H9 (cell line): ENCODE data around the gene TMF1. TPM values are rescaled to one million over a fixed set of nuclear protein-coding genes. Genes with fewer than 3 reads are reported as not detected.

Source experiments
- DNase-seq: peaks from one replicate; pipeline ENCODE4 v3.0.0-alpha.2; 2017
- H2AFZ ChIP-seq: one replicate; pipeline ENCODE4 v1.6.1; 2013; ENCODE audit warnings: mild to moderate bottlenecking, low read length, control low read depth, moderate library complexity
- H2AK5ac ChIP-seq: 2 replicates; pipeline ENCODE4 v1.6.1; 2013; ENCODE audit warnings: low read length, control low read depth, mixed read lengths; ENCODE audit not compliant: insufficient read length
- H2BK120ac ChIP-seq: one replicate; pipeline ENCODE4 v1.6.1; 2013; ENCODE audit warnings: low read depth, mild to moderate bottlenecking, low read length, control low read depth, inconsistent platforms; ENCODE audit not compliant: poor library complexity, severe bottlenecking
- H2BK12ac ChIP-seq: 2 replicates; pipeline ENCODE4 v1.6.1; 2013; ENCODE audit warnings: low read length, control low read depth, mixed read lengths, low read depth; ENCODE audit not compliant: insufficient read length
- H2BK15ac ChIP-seq: 2 replicates; pipeline ENCODE4 v1.6.1; 2013; ENCODE audit warnings: low read depth, low read length, control low read depth
- H2BK20ac ChIP-seq: one replicate; pipeline ENCODE4 v1.6.1; 2013; ENCODE audit warnings: low read depth, mild to moderate bottlenecking, low read length, control low read depth, inconsistent platforms; ENCODE audit not compliant: poor library complexity, severe bottlenecking
- H2BK5ac ChIP-seq: 2 replicates; pipeline ENCODE4 v1.6.1; 2013; ENCODE audit warnings: low read length, control low read depth, mixed read lengths; ENCODE audit not compliant: insufficient read length
- H3K14ac ChIP-seq: 2 replicates; pipeline ENCODE4 v1.6.1; 2013; ENCODE audit warnings: low read length, control low read depth; ENCODE audit not compliant: insufficient read depth
- H3K18ac ChIP-seq: 2 replicates; pipeline ENCODE4 v1.6.1; 2013; ENCODE audit warnings: low read depth, mild to moderate bottlenecking, mixed read lengths, low read length, control low read depth; ENCODE audit not compliant: insufficient read length
- H3K23ac ChIP-seq: 2 replicates; pipeline ENCODE4 v1.6.1; 2013; ENCODE audit warnings: low read length, control low read depth, mixed read lengths, low read depth; ENCODE audit not compliant: insufficient read length
- H3K23me2 ChIP-seq: 2 replicates; pipeline ENCODE4 v1.6.1; 2013; ENCODE audit warnings: low read depth, mild to moderate bottlenecking, mixed read lengths, low read length, control low read depth; ENCODE audit not compliant: insufficient read length, poor library complexity, severe bottlenecking
- H3K27ac ChIP-seq: 2 replicates; pipeline ENCODE4 v1.5.1; 2013; ENCODE audit warnings: low read length, control low read depth, mixed read lengths, low read depth; ENCODE audit not compliant: insufficient read length
- H3K27me3 ChIP-seq: 2 replicates; pipeline ENCODE4 v1.6.1; 2013; ENCODE audit warnings: low read length, control low read depth, inconsistent platforms; ENCODE audit not compliant: insufficient read depth
- H3K4ac ChIP-seq: 2 replicates; pipeline ENCODE4 v1.6.1; 2013; ENCODE audit warnings: low read depth, mild to moderate bottlenecking, control low read depth, inconsistent platforms, low read length, moderate library complexity
- H3K4me1 ChIP-seq: 2 replicates; pipeline ENCODE4 v1.6.1; 2013; ENCODE audit warnings: low read length, control low read depth, inconsistent platforms; ENCODE audit not compliant: insufficient read depth
- H3K4me2 ChIP-seq: 2 replicates; pipeline ENCODE4 v1.6.1; 2013; ENCODE audit warnings: low read length, control low read depth, mixed read lengths; ENCODE audit not compliant: insufficient read length, insufficient read depth
- H3K56ac ChIP-seq: 2 replicates; pipeline ENCODE4 v1.6.1; 2013; ENCODE audit warnings: low read depth, mild to moderate bottlenecking, mixed read lengths, low read length, control low read depth; ENCODE audit not compliant: insufficient read length
- H3K79me1 ChIP-seq: 2 replicates; pipeline ENCODE4 v1.6.1; 2013; ENCODE audit warnings: low read depth, mild to moderate bottlenecking, moderate library complexity, low read length, control low read depth, inconsistent platforms; ENCODE audit not compliant: insufficient read depth, poor library complexity, severe bottlenecking
- H3K79me2 ChIP-seq: 2 replicates; pipeline ENCODE4 v1.6.1; 2013; ENCODE audit warnings: low read length, control low read depth, inconsistent platforms; ENCODE audit not compliant: insufficient read depth
- H3K9ac ChIP-seq: 2 replicates; pipeline ENCODE4 v1.6.1; 2013; ENCODE audit warnings: low read length, control low read depth, mixed read lengths; ENCODE audit not compliant: insufficient read length; ENCODE audit errors: extremely low read depth
- H3K9me3 ChIP-seq: one replicate; pipeline ENCODE4 v1.6.1; 2013; ENCODE audit warnings: low read depth, low read length, inconsistent platforms; ENCODE audit not compliant: control insufficient read depth
- H3T11ph ChIP-seq: one replicate; pipeline ENCODE4 v1.6.1; 2013; ENCODE audit warnings: mild to moderate bottlenecking, low read length, control low read depth, inconsistent platforms
- H4K20me1 ChIP-seq: one replicate; pipeline ENCODE4 v1.6.1; 2013; ENCODE audit not compliant: control insufficient read depth, insufficient read length, insufficient read depth
- H4K5ac ChIP-seq: 2 replicates; pipeline ENCODE4 v1.6.1; 2013; ENCODE audit warnings: low read depth, mild to moderate bottlenecking, mixed read lengths, low read length, control low read depth; ENCODE audit not compliant: insufficient read length
- H4K8ac ChIP-seq: replicated peaks from 2 replicates; pipeline ENCODE4 v1.6.1; 2013; ENCODE audit warnings: low read length, control low read depth, mixed read lengths, low read depth; ENCODE audit not compliant: insufficient read length
- H4K91ac ChIP-seq: 2 replicates; pipeline ENCODE4 v1.6.1; 2013; ENCODE audit warnings: low read depth, mild to moderate bottlenecking, moderate library complexity, mixed read lengths, low read length, control low read depth; ENCODE audit not compliant: insufficient read length
- H3K27ac Mint-ChIP-seq, 3 experiments: 2 replicates in 2 of 3; 3 replicates in 1 of 3; pipeline ENCODE4 v1.8.0; 2020 to 2021; ENCODE audit warnings: mixed read lengths in 3 of 3, mild to moderate bottlenecking in 1 of 3, moderate library complexity in 1 of 3
- H3K27me3 Mint-ChIP-seq: 2 replicates; pipeline ENCODE4 v1.8.0; 2021; ENCODE audit warnings: low read depth, mild to moderate bottlenecking, moderate library complexity, mixed read lengths
- H3K36me3 Mint-ChIP-seq, 3 experiments: 2 replicates in 2 of 3; 3 replicates in 1 of 3; pipeline ENCODE4 v1.8.0; 2020 to 2021; ENCODE audit warnings: low read depth in 3 of 3, mixed read lengths in 3 of 3; ENCODE audit not compliant: insufficient read depth in 1 of 3
- H3K4me1 Mint-ChIP-seq, 2 experiments: 2 replicates each; pipeline ENCODE4 v1.8.0; 2020; ENCODE audit warnings: mixed read lengths in 2 of 2
- H3K4me3 Mint-ChIP-seq, 2 experiments: 2 replicates in 1 of 2; 3 replicates in 1 of 2; pipeline ENCODE4 v1.8.0; 2020 to 2021; ENCODE audit warnings: mild to moderate bottlenecking in 2 of 2, mixed read lengths in 2 of 2, moderate library complexity in 1 of 2
- H3K9me3 Mint-ChIP-seq, 2 experiments: 2 replicates in 1 of 2; 3 replicates in 1 of 2; pipeline ENCODE4 v1.8.0; 2020; ENCODE audit warnings: mild to moderate bottlenecking in 2 of 2, mixed read lengths in 2 of 2, moderate library complexity in 1 of 2
- WGBS: extraction: QIAGEN DNeasy Blood & Tissue Kit; methylation state at CpG from one replicate; pipeline ENCODE4 v1.1.7; 2013; ENCODE audit warnings: missing lambda C conversion rate, low lambda C conversion rate, mixed read lengths; ENCODE audit not compliant: insufficient read length; ENCODE audit errors: extremely low coverage; 5-methylcytosine and 5-hydroxymethylcytosine counted together
- total RNA-seq: library from RNA; stranded (reverse); gene quantifications from 2 replicates; pipeline ENCODE4 v1.2.1, GENCODE V29; 2021
- TF ChIP-seq, protein P1 (sequence below): fragments of 200-600 bp; sonication (generic); conservative IDR thresholded peaks from 3 replicates; pipeline ENCODE4 v1.8.0; 2021; ENCODE audit warnings: antibody characterized with exemption, mild to moderate bottlenecking

The TMF1 gene
- total RNA-seq, 1 experiment from 2014 or later, result 21.9 TPM

DNA sequence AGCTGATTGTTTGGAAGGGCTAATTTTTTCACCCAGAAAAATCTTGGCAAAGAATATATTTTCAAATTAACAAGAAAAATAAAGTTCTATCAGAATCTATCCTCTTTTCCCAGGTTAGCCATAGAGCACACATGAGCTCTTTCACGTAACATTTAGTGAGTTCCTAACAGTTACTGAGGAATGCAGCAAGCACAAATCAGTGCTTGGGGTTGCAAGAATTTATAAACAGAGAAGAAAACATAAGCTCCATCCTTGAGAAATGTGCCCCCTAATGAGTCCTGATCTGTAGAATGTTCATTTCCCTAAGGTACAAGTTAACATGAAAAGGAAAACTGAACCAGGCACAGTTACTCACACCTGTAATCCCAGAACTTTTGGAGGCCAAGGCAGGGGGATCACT lies 52.5 kb downstream of the TMF1 start:
- Histone ChIP-seq H3T11ph (no peak overlapping the region), H3K27ac (no peak overlapping the region), H2BK12ac (no peak overlapping the region), H2BK15ac (no peak overlapping the region), H3K27me3 (no peaks in the 10 kb centered on the region), H2AK5ac (no peak overlapping the region), H3K23ac (no peak overlapping the region), H3K4me2 (no peak overlapping the region), H3K4me1 (no peaks in the 10 kb centered on the region), H4K5ac (no peak overlapping the region), H3K79me2 (no peaks in the 10 kb centered on the region), H2AFZ (no peak overlapping the region), H4K91ac (no peak overlapping the region), H3K4ac (no peak overlapping the region), H4K8ac (no peak overlapping the region), H3K56ac (no peak overlapping the region), H3K9ac (no peak overlapping the region), H2BK5ac (no peak overlapping the region), H3K23me2 (no peaks in the 10 kb centered on the region), H2BK120ac (no peak overlapping the region), H2BK20ac (no peak overlapping the region), H3K9me3 (no peaks in the 10 kb centered on the region), H4K20me1 (no peaks in the 10 kb centered on the region), H3K14ac (no peak overlapping the region), H3K18ac (no peak overlapping the region), H3K79me1 (no peaks in the 10 kb centered on the region)
- Mint-ChIP-seq H3K9me3 (no peaks in the 10 kb centered on the region), H3K27ac (no peak overlapping the region), H3K27me3 (no peaks in the 10 kb centered on the region), H3K4me3 (no peak overlapping the region), H3K36me3 (peaks cover 26 to 74% (median 33%) of the 10 kb centered on the region in 3 experiments; a peak in 6 of 7 replicates), H3K4me1 (no peaks in the 10 kb centered on the region)
- TF ChIP-seq, protein P1, sequence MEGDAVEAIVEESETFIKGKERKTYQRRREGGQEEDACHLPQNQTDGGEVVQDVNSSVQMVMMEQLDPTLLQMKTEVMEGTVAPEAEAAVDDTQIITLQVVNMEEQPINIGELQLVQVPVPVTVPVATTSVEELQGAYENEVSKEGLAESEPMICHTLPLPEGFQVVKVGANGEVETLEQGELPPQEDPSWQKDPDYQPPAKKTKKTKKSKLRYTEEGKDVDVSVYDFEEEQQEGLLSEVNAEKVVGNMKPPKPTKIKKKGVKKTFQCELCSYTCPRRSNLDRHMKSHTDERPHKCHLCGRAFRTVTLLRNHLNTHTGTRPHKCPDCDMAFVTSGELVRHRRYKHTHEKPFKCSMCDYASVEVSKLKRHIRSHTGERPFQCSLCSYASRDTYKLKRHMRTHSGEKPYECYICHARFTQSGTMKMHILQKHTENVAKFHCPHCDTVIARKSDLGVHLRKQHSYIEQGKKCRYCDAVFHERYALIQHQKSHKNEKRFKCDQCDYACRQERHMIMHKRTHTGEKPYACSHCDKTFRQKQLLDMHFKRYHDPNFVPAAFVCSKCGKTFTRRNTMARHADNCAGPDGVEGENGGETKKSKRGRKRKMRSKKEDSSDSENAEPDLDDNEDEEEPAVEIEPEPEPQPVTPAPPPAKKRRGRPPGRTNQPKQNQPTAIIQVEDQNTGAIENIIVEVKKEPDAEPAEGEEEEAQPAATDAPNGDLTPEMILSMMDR, result no peak
- no CpG with 5 or more reads among the region's 1 CpG for WGBS
- no peak for DNase-seq
